Karpas-422 (cell line): ENCODE results near the gene FAM221B. TPM values are rescaled to one million over a fixed set of nuclear protein-coding genes. Genes with fewer than 3 reads are reported as not detected.

Experiments
- DNase-seq: peaks from one replicate; pipeline ENCODE4 v3.0.0-alpha.2; 2015
- H2AFZ ChIP-seq: fragments of 200-600 bp; sonication (generic); 2 replicates; pipeline ENCODE4 v1.6.1; 2014; ENCODE audit warnings: antibody characterized with exemption, low read length, mixed read lengths
- H3K27ac ChIP-seq: fragments of 200-600 bp; sonication (generic); 2 replicates; pipeline ENCODE4 v1.5.1; 2014; ENCODE audit warnings: mild to moderate bottlenecking, low read length, moderate library complexity
- H3K27me3 ChIP-seq: fragments of 200-600 bp; sonication (generic); 2 replicates; pipeline ENCODE4 v1.6.1; 2014; ENCODE audit warnings: low read length, mixed read lengths
- H3K36me3 ChIP-seq: fragments of 200-600 bp; sonication (generic); 2 replicates; pipeline ENCODE4 v1.6.1; 2014; ENCODE audit warnings: low read length, mixed read lengths; ENCODE audit not compliant: insufficient read depth
- H3K4me1 ChIP-seq: fragments of 200-600 bp; sonication (generic); 2 replicates; pipeline ENCODE4 v1.6.1; 2014; ENCODE audit warnings: mild to moderate bottlenecking, low read length, mixed read lengths
- H3K4me2 ChIP-seq: fragments of 200-600 bp; sonication (generic); 2 replicates; pipeline ENCODE4 v1.6.1; 2014; ENCODE audit warnings: low read length, low read depth, mild to moderate bottlenecking; ENCODE audit not compliant: poor library complexity, severe bottlenecking
- H3K4me3 ChIP-seq: fragments of 200-600 bp; sonication (generic); 2 replicates; pipeline ENCODE4 v1.5.1; 2014; ENCODE audit warnings: mild to moderate bottlenecking, antibody characterized with exemption, low read length, mixed read lengths
- H3K79me2 ChIP-seq: fragments of 200-600 bp; sonication (generic); 2 replicates; pipeline ENCODE4 v1.6.1; 2014; ENCODE audit warnings: mild to moderate bottlenecking, low read length, mixed read lengths
- H3K9ac ChIP-seq: fragments of 200-600 bp; sonication (generic); 2 replicates; pipeline ENCODE4 v1.6.0; 2014; ENCODE audit warnings: low read length
- H3K9me2 ChIP-seq: fragments of 200-600 bp; sonication (generic), shearing (Covaris generic); replicated peaks from 2 replicates; pipeline ENCODE4 v1.6.0; 2014; ENCODE audit warnings: mild to moderate bottlenecking, low read length, moderate library complexity; ENCODE audit not compliant: insufficient read depth
- H3K9me3 ChIP-seq: fragments of 300-700, 200-600 bp; sonication (generic); 2 replicates; pipeline ENCODE4 v1.6.1; 2014; ENCODE audit warnings: low read length, mixed read lengths
- H4K20me1 ChIP-seq: fragments of 200-600 bp; sonication (generic); 2 replicates; pipeline ENCODE4 v1.6.1; 2014; ENCODE audit warnings: mild to moderate bottlenecking, antibody characterized with exemption, low read length, low read depth; ENCODE audit not compliant: insufficient read depth
- total RNA-seq: library from RNA; depleted of rRNA; stranded (reverse); fragments of >200 nt; shearing (Covaris generic); gene quantifications from 2 replicates; pipeline ENCODE4 v1.2.3, GENCODE V29; 2014; ENCODE audit warnings: low replicate concordance

FAM221B gene
- total RNA-seq, 1 experiment from 2014 or later, result not detected

GRCh38 chr9:35793461-35793860, 35.1 kb downstream of the FAM221B start:
- Histone ChIP-seq H3K9ac (no peak overlapping the region), H3K4me1 (peaks cover 16% of the 10 kb centered on the region), H3K9me3 (no peaks in the 10 kb centered on the region), H2AFZ (no peak overlapping the region), H3K79me2 (no peaks in the 10 kb centered on the region), H4K20me1 (no peaks in the 10 kb centered on the region), H3K27me3 (no peaks in the 10 kb centered on the region), H3K4me2 (no peak overlapping the region), H3K9me2 (no peaks in the 10 kb centered on the region), H3K27ac (no peak overlapping the region), H3K4me3 (no peak overlapping the region), H3K36me3 (no peaks in the 10 kb centered on the region; the same call in 1 of the 2 replicates)
- DNase-seq, result no peak

DNA sequence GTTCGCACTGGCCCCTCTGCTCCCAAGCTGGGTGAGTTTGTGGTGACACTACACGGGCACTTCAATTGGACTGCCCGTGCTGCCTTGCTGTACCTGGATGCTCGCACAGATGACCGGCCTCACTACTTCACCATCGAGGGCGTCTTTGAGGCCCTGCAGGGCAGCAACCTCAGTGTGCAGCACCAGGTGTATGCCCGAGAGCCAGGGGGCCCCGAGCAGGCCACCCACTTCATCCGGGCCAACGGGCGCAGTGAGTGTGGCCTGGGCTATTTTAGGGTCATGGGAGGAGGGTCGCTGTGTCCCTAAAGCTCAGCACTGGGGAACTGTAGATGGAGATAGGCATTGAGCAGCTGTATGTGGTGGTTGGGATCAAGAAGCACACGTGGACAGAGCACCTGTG, 35.7 kb downstream of the FAM221B start:
- H3K27ac ChIP-seq, result no peak overlapping the region
- H4K20me1 ChIP-seq, result no peaks in the 10 kb centered on the region
- no peak overlapping the region for H3K9ac ChIP-seq
- H2AFZ ChIP-seq, result no peak overlapping the region
- H3K4me3 ChIP-seq, result no peak overlapping the region
- H3K4me1 ChIP-seq, result peaks cover 16% of the 10 kb centered on the region
- H3K9me3 ChIP-seq, result no peaks in the 10 kb centered on the region
- H3K79me2 ChIP-seq, result no peaks in the 10 kb centered on the region
- no peaks in the 10 kb centered on the region; the same call in 1 of the 2 replicates for H3K36me3 ChIP-seq
- H3K9me2 ChIP-seq, result no peaks in the 10 kb centered on the region
- no peaks in the 10 kb centered on the region for H3K27me3 ChIP-seq
- DNase-seq, result no peak
- no peak overlapping the region for H3K4me2 ChIP-seq

- DNase-seq, result no peak
- Histone ChIP-seq H3K79me2 (no peaks in the 10 kb centered on the region), H3K4me2 (no peak overlapping the region), H2AFZ (no peak overlapping the region), H3K36me3 (no peaks in the 10 kb centered on the region; the same call in 1 of the 2 replicates), H3K27ac (no peak overlapping the region), H3K27me3 (no peaks in the 10 kb centered on the region), H3K9me3 (no peaks in the 10 kb centered on the region), H3K9me2 (no peaks in the 10 kb centered on the region), H3K4me1 (peaks cover 16% of the 10 kb centered on the region), H4K20me1 (no peaks in the 10 kb centered on the region), H3K4me3 (no peak overlapping the region), H3K9ac (no peak overlapping the region)
These were observed 36.3 kb downstream of the FAM221B start for GRCh38 chr9:35792024-35792813.

DNA sequence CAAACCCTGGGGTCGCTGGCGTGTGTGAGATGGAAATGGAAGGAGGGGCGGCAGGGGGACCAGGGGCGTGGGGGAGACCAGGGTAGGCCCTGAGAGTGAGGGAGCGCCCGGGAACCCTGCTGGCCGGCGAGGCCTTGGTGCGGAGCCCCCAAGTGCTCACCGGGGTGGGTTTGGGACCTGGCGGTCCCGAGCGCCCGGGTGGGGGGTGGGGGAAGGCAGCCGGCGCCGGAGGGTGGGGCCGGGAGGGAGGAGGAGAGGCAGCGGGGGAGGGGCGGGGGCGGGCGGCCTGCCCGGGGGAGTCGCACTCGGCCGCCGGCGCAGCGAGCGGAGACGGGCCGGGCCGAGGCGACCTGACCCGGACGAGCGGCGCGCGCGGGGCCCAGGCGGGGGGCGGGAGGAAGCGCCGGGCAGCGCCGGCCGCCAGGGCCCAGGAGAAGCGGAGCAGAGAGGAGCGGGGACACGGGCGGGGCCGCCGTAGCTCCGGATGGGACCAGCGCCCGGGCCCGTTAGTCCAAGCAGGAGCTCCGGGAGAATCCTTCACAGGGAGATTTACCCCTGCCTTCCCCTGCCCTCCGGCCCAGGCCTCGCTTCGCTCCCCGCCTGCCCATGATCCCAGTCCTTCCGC, 37.1 kb downstream of the FAM221B start, which contains the start of gene NPR2:
Gene NPR2, plus strand, starts transcription at position 295 of the 625 bp plus-strand sequence. CDS start 818 bp downstream, outside the sequence.
- H3K9ac ChIP-seq, result no peak within 1 kb of the TSS
- peaks cover 1% of the 10 kb centered on the region; the same call in 1 of the 2 replicates for H3K36me3 ChIP-seq
- H3K27me3 ChIP-seq, result no peaks in the 10 kb centered on the region
- no peak within 1 kb of the TSS for H3K4me3 ChIP-seq
- H3K27ac ChIP-seq, result no peak within 1 kb of the TSS
- H4K20me1 ChIP-seq, result no peaks in the 10 kb centered on the region
- H3K4me1 ChIP-seq, result peaks cover 16% of the 10 kb centered on the region
- no peak for DNase-seq
- H3K79me2 ChIP-seq, result peaks cover under 1% of the 10 kb centered on the region; the same call in 1 of the 2 replicates
- H3K9me3 ChIP-seq, result no peaks in the 10 kb centered on the region
- H2AFZ ChIP-seq, result no peak within 1 kb of the TSS
- H3K4me2 ChIP-seq, result no peak within 1 kb of the TSS
- no peaks in the 10 kb centered on the region for H3K9me2 ChIP-seq

DNA sequence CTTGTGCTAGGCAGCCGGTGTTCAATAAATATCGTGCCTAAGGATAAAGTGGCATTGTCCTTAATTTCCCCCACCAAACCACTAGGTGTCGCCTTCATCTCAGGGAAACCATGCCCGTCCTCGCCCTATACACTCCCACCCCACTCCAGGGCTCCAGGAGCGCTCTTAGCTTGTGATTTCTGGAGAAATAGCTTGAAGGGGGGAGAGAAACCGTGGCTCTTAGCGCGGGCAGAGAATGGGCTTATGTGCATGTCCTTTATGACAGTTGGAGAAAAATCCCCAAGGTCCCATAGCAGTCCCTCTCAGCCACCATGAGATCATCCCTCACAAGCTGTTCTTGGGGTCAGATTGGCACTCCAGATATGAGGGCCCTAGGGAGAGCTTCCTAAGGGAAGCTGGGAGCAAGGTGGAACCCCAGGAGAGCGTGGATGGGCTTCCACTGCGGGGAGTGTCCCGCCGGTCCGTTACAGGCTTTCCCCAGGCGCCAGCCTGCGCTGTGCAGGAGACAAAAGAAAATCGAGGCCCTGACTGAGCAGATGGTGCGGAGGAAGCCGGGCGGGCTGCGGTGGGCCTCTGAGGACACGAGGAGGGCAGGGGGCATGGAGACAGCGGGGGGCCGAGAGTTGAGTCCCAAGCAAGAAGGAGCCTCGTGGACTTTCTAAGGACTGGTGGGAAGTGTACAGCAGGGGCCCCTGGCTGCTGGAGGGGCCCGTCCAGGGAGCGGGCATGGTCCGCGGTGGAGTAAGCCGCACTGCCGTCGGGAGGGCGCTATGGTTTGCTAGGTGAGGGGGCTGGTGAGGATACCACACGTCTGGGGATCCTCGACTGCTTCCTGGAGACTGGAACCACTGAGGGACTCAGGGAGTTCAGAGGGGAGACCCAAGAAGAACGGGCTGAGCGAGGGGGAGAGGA, 37.9 kb downstream of the FAM221B start:
- peaks cover 8% of the 10 kb centered on the region; the same call in 1 of the 2 replicates for H3K36me3 ChIP-seq
- H3K9ac ChIP-seq, result no peak overlapping the region
- peaks cover 16% of the 10 kb centered on the region for H3K4me1 ChIP-seq
- H4K20me1 ChIP-seq, result no peaks in the 10 kb centered on the region
- no peaks in the 10 kb centered on the region for H3K9me3 ChIP-seq
- no peak overlapping the region for H3K27ac ChIP-seq
- no peak overlapping the region for H3K4me2 ChIP-seq
- H3K4me3 ChIP-seq, result no peak overlapping the region
- no peaks in the 10 kb centered on the region for H3K27me3 ChIP-seq
- peaks cover 7% of the 10 kb centered on the region for H3K79me2 ChIP-seq
- H2AFZ ChIP-seq, result no peak overlapping the region
- H3K9me2 ChIP-seq, result no peaks in the 10 kb centered on the region
- DNase-seq, result peak; percentile 84

DNA sequence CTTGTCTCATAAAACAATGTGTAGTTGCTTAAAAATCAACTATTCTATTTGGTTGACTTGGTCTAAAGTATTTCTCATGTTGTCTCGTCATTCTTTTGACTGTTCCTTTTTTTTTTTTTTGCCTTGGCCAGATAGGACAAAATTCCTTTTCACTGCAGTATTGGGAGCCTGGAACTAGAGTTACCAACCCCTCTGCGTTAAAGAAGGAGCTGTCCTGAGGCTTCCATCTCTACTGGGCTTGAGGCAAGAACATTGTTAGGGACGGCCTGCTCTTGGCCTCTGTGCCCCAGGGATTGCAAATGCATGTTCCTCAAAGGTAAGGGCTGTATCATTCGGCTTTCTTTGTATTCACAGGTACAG, 38.5 kb downstream of the FAM221B start:
- Histone ChIP-seq H3K27me3 (no peaks in the 10 kb centered on the region), H2AFZ (no peak overlapping the region), H3K9ac (no peak overlapping the region), H3K36me3 (peaks cover 8% of the 10 kb centered on the region; the same call in 1 of the 2 replicates), H3K79me2 (peaks cover 8% of the 10 kb centered on the region), H3K9me3 (no peaks in the 10 kb centered on the region), H4K20me1 (no peaks in the 10 kb centered on the region), H3K4me2 (peak overlapping the region; percentile 26), H3K4me3 (no peak overlapping the region), H3K9me2 (no peaks in the 10 kb centered on the region), H3K27ac (peak overlapping the region; percentile 28), H3K4me1 (peaks cover 21% of the 10 kb centered on the region)
- DNase-seq, result no peak

DNA sequence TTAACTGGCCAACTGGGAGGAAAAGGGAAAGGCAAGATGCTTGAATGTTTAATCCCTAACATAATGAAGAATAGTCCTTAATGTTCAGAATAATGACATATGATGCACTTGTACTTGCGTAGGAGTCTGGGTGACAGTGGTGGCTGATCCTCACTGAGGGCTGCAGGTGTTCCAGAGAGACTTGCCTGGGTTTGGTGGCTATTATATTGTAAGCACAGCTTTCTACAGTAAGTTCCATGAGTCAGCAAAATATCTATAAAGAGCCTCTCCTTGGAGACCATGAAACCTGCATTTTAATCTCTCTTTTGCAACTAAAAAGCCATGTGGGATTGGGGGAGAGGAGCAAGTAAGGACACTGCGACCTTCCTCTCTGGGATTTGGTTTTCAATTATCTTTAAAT, 39.0 kb downstream of the FAM221B start:
- peaks cover 24% of the 10 kb centered on the region for H3K4me1 ChIP-seq
- H4K20me1 ChIP-seq, result no peaks in the 10 kb centered on the region
- no peaks in the 10 kb centered on the region for H3K9me2 ChIP-seq
- no peak overlapping the region for H3K4me3 ChIP-seq
- H3K9ac ChIP-seq, result no peak overlapping the region
- H3K27me3 ChIP-seq, result no peaks in the 10 kb centered on the region
- H3K79me2 ChIP-seq, result peaks cover 10% of the 10 kb centered on the region
- H2AFZ ChIP-seq, result no peak overlapping the region
- peak overlapping the region; percentile 28 for H3K27ac ChIP-seq
- H3K4me2 ChIP-seq, result peak overlapping the region; percentile 26
- DNase-seq, result peak; percentile 51
- H3K36me3 ChIP-seq, result peaks cover 8% of the 10 kb centered on the region; the same call in 1 of the 2 replicates
- no peaks in the 10 kb centered on the region for H3K9me3 ChIP-seq
